Measurements from ENCODE around the gene PNPLA5. TPM values are rescaled to one million over a fixed set of nuclear protein-coding genes. Genes with fewer than 3 reads are reported as not detected.

Gene PNPLA5
- total and polyA plus RNA-seq, 10 donors: not detected

DNA sequence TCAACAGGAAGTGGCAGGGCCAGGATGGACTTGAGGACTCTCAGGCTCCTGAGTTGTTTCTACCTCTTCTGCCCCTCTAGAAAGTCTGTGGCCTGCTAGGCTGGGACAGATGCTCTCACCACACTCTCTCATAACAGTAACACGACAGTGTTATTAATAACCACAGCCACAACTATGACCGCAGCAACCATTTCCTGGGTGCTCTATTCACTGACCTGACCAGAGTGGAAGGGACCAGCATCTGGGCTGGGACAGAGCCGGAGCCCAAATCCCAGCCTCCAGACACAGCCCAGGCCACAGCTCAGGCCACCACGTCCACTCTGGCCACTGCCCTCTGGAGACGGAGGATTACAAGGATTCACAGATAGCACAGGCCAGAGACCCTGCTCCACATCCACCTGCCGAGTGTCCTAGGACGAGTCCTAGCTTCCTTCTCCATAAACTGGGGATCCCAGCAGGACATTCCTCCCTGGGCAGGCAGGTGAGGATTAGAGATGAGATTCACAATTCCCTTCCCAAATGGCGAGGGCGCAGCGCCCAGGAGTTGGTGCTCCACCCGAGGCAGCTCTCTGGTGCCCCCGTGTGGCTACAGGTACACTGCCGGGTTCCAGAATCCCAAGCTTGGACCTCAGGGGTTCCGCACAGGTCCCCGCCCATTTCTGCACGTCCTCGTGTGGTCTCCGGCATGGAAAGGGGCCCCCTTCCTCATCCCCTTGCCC is 7.1 kb downstream of the PNPLA5 start:
- intact Hi-C loops (cut with DNase I; ENCODE audit: low total_unique reads): loop anchor here (10.0 kb wide), 1 partner anchor 490 kb away; no protein-coding TSS in a partner anchor
- DNase-seq: peak; percentile 82
- peaks cover 0 to 10% (median 6%) of the 10 kb centered on the region in 6 donors for H3K4me1 ChIP-seq
- H3K4me3 ChIP-seq: peak overlapping the region in 1 of 8 donors; percentile 28
- no peak for TF ChIP-seq POLR2A (IDR thresholded peaks at IDR 0.05)
- TF ChIP-seq, protein P1, sequence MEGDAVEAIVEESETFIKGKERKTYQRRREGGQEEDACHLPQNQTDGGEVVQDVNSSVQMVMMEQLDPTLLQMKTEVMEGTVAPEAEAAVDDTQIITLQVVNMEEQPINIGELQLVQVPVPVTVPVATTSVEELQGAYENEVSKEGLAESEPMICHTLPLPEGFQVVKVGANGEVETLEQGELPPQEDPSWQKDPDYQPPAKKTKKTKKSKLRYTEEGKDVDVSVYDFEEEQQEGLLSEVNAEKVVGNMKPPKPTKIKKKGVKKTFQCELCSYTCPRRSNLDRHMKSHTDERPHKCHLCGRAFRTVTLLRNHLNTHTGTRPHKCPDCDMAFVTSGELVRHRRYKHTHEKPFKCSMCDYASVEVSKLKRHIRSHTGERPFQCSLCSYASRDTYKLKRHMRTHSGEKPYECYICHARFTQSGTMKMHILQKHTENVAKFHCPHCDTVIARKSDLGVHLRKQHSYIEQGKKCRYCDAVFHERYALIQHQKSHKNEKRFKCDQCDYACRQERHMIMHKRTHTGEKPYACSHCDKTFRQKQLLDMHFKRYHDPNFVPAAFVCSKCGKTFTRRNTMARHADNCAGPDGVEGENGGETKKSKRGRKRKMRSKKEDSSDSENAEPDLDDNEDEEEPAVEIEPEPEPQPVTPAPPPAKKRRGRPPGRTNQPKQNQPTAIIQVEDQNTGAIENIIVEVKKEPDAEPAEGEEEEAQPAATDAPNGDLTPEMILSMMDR (IDR thresholded peaks at IDR 0.05 in 8 of 11, conservative IDR thresholded peaks at IDR 0.05 in 3 of 11): peak in 10 of 11 experiments; percentile 26 to 82 (median 62)
- TF ChIP-seq POLR2AphosphoS5 (IDR thresholded peaks at IDR 0.05): no peak
- no peaks in the 10 kb centered on the region for H3K36me3 ChIP-seq
- WGBS, 5 donors: 20 to 26% (median 21%) methylated on average over 18 of the region's 18 CpGs
- no peak overlapping the region for H3K27ac ChIP-seq
- peaks cover 0 to 90% (median 18%) of the 10 kb centered on the region in 7 donors for H3K27me3 ChIP-seq (replicated peaks in 1 of 7)
- no peaks in the 10 kb centered on the region for H3K9me3 ChIP-seq

DNA sequence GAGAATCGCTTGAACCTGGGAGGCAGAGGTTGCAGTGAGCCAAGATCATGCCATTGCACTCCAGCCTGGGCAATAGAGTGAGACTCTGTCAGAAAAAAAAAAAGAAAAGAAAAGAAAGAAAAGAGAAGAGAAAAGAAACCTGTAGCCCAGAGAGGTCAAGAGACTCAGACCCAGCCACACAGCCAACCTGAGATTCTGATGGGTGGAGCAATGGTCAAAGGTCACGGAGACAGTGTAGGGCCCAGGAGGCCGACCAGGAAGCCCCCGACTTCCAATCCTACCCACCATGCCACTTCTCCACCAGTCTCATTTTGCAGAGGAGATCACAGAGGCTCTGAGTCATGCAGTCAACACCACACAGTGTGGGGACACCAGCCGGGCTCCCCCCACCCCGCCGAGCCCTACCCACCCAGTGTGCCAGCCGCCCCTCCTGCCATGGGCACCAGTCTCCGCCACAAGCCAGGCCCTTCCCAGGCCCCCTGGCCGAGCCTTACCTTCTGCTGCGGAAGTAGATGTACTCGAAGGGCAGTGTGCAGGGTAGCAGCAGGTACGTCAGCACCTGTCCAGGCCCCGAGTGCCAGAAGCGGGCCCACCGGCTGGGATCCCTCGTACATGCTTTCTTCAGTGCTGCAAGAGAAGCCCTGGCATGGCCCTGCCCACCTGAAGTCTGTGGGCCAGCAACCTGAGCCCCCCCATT is 7.9 kb downstream of the PNPLA5 start:
- Histone ChIP-seq H3K36me3 (no peaks in the 10 kb centered on the region), H3K27ac (no peak overlapping the region), H3K4me3 (no peak overlapping the region), H3K27me3 (replicated peaks in 1 of 7) (peaks cover 0 to 87% (median 10%) of the 10 kb centered on the region in 7 donors), H3K9me3 (no peaks in the 10 kb centered on the region), H3K4me1 (peaks cover 0 to 10% (median 6%) of the 10 kb centered on the region in 6 donors)
- DNase-seq: peak; percentile 60
- no peak for TF ChIP-seq POLR2A (IDR thresholded peaks at IDR 0.05)
- WGBS, 5 donors: 84 to 93% (median 87%) methylated on average over 8 to 17 of the region's 17 CpGs
- intact Hi-C loops (cut with DNase I; ENCODE audit: low total_unique reads): loop anchor here (10.0 kb wide), 1 partner anchor 489 kb away; no protein-coding TSS in a partner anchor

DNA sequence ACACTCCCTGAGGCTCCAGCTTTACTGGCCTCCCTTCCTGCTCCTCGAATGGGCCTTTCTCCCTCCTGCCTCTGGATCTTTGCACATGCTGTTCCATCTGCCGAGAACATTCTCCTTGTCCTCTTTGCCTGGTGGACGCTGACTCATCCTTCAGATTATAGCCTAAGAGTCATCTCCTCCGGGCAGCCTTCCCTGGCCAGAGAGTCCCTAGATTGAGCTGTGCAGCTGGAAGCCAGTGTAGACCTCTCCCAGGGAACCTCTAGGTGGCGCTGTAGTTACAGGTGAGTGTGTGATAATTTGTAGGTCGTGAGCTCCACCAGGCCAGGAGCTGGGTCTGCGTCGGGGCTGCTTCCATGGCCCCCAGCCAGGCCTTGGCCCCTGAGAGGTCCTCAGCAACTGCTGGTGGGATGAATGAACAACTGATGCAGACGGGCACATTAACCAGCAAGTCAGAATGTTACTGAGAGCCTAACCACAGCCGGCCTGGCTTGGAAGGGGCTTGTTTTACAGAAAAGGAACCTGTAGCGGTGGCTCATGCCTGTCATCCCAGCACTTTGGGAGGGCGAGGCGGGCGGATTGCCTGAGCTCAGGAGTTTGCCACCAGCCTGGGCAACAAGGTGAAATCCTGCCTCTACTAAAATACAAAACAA is 8.7 kb downstream of the PNPLA5 start:
- Histone ChIP-seq H3K4me3 (no peak overlapping the region), H3K9me3 (no peaks in the 10 kb centered on the region), H3K27ac (no peak overlapping the region), H3K27me3 (replicated peaks in 1 of 7) (peaks cover 0 to 89% (median 6%) of the 10 kb centered on the region in 7 donors), H3K36me3 (no peaks in the 10 kb centered on the region), H3K4me1 (peaks cover 0 to 10% (median 6%) of the 10 kb centered on the region in 6 donors)
- DNase-seq: peak; percentile 56
- no peak for TF ChIP-seq POLR2A (IDR thresholded peaks at IDR 0.05)
- TF ChIP-seq, protein P1 (IDR thresholded peaks at IDR 0.05 in 8 of 11, conservative IDR thresholded peaks at IDR 0.05 in 3 of 11): peak in 7 of 11 experiments; percentile 24 to 64 (median 53)
- intact Hi-C loops (cut with DNase I; ENCODE audit: low total_unique reads): loop anchor here (10.0 kb wide), 1 partner anchor 488 kb away; no protein-coding TSS in a partner anchor
- 34 to 44% (median 39%) methylated on average over 13 to 14 of the region's 14 CpGs for WGBS, 5 donors

DNA sequence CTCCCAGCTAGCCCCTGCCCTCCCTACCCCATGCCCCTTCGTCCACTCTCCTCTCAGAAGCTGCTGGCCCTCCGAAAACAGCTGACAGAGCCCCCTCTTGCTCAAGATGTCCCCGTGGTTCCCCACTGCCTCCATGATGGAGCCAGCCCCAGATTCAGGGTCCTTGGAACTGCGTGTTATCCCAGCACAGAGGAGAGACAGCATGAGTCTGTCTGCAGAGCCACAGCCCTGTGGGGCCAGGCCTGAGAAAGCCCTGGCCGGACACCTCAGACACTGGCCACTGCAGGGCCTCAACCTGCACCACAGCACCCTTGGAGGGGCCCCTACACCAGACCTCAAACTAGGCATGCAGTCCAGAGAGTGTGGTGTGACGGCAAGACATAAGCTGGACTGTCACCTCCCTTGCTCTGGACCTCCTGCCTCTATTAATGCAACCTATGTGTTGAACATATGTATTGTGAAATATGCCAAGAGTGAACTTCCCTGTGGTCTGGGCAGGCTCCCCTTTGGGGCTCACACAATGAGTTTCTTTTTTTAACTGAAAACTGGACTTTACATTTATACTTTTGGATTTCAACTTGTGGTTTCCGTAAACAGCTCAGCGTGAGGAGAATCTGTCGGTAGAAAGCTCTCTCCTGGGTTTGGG is 9.6 kb downstream of the PNPLA5 start:
- WGBS, 5 donors: 77 to 91% (median 79%) methylated on average over 7 to 9 of the region's 9 CpGs
- H3K4me1 ChIP-seq: peaks cover 0 to 10% (median 6%) of the 10 kb centered on the region in 6 donors
- no peaks in the 10 kb centered on the region for H3K36me3 ChIP-seq
- H3K27ac ChIP-seq: no peak overlapping the region
- intact Hi-C loops (cut with DNase I; ENCODE audit: low total_unique reads): loop anchor here (10.0 kb wide), 1 partner anchor 487 kb away; no protein-coding TSS in a partner anchor
- H3K27me3 ChIP-seq (replicated peaks in 1 of 7): peaks cover 0 to 89% (median 6%) of the 10 kb centered on the region in 7 donors
- peak; percentile 35 for DNase-seq
- TF ChIP-seq, protein P1 (IDR thresholded peaks at IDR 0.05 in 8 of 11, conservative IDR thresholded peaks at IDR 0.05 in 3 of 11): no peak
- no peak for TF ChIP-seq POLR2A (IDR thresholded peaks at IDR 0.05)
- TF ChIP-seq POLR2AphosphoS5 (IDR thresholded peaks at IDR 0.05): no peak
- no peaks in the 10 kb centered on the region for H3K9me3 ChIP-seq
- no peak overlapping the region for H3K4me3 ChIP-seq
